Measurements from ENCODE around the gene TGFBR3L.

DNA sequence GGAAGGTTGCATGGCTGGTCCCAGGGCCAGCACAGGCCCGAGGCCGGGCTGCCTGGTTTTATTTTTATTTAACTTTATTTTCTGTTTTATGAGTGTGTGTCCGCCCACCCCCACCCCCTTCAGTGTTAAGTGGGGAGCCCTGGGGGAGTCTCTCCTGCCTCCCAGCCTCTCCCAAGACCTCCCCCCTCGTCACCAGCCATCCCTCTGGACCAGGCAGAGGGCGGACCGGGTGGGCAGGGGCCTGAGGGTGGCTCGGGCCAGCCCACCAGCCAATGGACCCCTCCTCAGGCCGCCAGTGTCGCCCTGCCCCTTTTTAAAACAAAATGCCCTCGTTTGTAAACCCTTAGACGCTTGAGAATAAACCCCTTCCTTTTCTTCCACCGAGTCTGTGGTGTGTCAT is 531 bp upstream of the TGFBR3L start:
- TF ChIP-seq SNAI2 (CRISPR knock-in tag; IDR thresholded peaks at IDR 0.05) (no peak), PATZ1 (CRISPR knock-in tag; IDR thresholded peaks at IDR 0.05; ENCODE audit: borderline replicate concordance) (no peak)

All from SK-N-SH treated with all-trans-retinoic acid at 6 μM for 48 hours (cell line).